ENCODE measurements around the gene CEP43.

CEP43 gene

DNA sequence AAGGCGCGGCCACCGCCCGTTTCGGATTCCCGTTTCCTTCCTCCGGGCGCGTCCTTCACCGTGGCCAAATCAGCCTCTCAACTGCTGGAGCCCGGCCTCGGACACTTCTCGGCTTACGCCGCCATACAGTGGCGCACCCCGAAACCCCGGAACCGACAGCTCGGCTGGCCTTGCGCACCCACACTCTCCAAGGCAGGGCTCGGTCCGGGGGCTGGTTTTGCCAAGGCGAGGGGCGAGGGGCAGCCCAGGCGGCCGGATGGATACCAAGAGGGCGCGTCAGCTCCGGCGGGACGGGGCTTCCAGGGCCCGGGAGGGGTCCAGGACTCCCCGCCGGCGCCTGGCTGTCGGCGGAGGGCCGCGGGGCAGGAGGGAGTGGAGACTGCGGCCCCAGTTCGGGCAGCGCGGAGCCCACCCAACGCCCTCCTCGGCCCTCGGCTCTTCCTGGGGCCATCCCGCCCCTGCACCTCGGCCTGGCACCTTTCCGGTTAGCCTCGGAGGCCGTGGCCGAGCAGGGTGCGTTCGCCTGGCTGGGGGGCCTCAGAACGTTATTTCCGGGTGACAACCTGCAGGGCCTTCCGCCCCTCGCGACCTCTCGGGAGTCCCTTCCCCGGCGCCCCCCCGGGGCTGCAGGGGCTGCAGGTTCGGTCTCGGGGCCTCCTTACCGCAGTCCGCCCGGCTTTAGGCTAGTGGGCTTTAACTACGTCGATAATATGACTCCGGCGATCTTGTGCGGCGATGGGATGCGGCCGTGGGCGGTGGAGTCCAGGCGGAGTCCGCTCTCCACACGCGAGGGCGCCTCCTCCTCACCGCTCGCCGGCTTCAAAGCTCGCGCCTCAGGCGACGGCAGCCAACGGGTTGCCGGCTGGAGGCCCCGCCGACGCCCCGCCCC lies 697 bp upstream of the CEP43 start:
- peak overlapping the region; percentile 83 for H3K4me3 ChIP-seq (ENCODE audit: low read length)
- no peak for DNase-seq (ENCODE audit: low read depth, low spot score)

DNA sequence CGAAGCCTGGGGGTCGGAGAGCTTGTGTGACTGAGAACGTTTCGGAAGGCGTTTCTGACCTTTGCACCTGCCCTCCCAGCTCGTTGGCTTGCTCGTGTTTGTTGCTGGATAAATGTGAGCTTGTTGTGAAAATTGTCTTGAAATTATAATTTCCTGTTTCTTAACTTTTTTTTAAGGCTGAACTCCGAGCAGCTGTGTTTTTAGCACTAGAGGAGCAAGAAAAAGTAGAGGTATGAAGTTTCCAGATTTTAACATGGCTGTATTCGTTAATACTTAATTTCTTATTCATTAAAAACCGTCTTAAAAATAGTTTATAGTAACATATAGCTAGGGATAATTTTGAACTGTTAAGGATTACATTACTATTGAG lies 672 bp downstream of the CEP43 start:
- DNase-seq (ENCODE audit: low read depth, low spot score), result no peak
- peak overlapping the region; percentile 85 for H3K4me3 ChIP-seq (ENCODE audit: low read length)

DNA sequence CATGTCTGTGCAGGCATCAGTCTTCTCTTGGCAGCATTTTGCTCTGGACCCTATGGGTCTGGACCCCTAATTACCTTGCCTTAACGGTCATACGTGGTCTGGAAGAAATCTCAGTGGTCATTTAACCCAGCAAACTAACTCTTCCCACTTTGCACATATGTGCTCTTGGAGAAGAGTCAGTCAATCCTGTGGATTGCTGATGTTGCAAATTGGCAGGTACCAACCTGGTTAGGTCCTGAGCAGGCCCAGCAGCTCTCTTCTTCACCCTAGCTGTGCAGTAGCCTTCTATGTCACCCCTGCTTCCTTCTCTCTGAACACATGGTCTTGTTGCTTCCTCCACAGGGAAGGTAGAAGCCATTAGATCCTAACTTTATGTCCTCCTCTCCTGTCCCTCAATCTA lies 1.6 kb downstream of the CEP43 start:
- no peak overlapping the region for H3K4me3 ChIP-seq (ENCODE audit: low read length)
- DNase-seq (ENCODE audit: low read depth, low spot score), result no peak

DNA sequence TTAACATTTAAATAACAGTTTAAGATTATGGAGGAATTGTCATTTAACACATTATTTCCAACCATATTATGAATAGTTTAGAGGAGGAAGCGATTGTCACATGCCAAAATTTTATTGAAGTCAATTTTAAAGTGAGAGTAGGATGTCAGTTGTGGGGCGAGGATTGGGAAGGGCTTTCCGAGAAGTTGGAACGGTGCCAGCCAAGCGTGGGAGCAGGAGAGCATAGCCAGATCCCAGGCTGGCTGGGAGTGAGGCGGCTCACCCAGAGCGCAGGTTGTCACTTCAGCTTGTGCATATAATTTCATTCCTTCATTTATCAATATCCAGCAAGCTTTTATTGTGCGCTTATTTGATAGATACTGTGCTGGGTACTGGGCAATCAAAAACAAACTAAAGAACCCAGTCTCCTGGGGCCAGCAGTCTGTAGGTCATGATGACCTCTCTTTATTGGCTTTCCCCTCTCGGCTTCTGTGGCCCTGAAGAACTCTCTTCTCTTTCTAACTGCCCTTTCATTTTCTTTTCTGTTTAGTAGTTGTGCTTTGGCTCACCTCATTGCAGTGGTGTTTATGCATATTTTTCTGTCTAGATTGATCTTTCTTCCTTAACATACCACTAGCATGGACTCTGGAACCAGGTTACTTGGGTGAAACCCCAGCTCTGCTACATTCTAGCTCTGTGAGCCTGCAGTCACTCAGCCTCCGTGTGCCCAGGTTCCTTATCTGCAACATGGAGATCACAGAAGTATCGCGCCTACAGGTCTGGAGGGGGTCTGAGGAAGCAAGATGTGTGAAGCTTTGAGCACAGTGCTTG lies 6.4 kb downstream of the CEP43 start:
- H3K4me3 ChIP-seq (ENCODE audit: low read length), result no peak overlapping the region
- DNase-seq (ENCODE audit: low read depth, low spot score), result no peak

DNA sequence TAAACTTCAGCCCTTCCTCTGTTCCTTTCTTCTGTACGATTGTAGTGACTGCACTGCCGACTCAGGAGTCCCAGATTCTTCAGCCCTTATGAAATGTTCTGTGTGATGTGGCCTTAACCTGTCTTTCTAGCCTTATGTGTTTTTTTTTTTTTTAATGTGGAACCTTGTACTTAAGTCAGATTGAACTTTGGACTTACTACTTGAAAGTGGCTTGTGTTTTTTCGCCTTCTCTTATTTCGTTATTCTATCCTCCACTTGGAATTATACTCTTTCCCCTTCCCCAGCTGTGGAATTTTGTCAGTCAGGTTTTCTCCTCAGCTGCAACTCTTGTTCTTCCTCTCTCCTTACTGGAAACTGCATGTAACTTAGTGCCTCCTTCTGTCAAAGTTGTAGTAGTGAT lies 8.8 kb downstream of the CEP43 start:
- no peak for DNase-seq (ENCODE audit: low read depth, low spot score)
- no peak overlapping the region for H3K4me3 ChIP-seq (ENCODE audit: low read length)

DNA sequence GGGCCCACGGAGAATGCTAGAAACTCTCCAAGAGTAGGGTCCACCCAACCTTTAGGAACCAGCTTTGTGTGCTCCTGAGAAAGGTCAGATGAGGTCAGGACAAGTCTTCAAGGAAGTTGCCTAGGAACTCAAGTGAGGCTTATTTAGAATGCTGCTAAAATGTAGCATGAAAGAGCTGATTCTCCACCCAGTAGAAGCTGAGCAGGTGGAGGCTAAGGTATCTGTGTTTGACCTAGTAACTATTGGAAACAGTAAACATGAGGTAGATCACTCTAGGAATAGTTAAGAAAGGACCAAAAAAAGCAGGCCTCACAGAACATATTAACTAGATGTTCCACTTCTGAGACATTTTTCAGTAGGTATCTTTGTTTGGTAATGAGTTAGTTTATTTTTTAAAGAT lies 13.9 kb downstream of the CEP43 start:
- DNase-seq (ENCODE audit: low read depth, low spot score), result no peak

DNA sequence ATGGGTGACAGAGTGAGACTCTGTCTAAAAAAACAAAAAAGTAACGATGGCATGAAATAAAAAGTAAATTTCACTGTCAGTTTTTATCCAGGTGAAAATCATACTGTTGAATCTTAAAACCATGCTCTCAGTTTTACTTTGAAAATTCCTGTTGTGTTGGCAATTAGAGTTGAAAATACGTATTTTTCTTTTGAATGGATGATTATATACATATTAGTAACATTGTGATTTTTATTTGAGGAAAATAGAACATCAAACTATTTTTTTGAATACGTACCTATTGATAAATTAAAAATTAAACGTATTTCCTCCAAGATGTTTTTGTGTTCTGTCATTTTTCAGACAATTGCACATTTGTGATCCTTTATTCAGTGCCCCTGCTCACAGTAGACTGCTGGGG lies 14.7 kb downstream of the CEP43 start:
- no peak for DNase-seq (ENCODE audit: low read depth, low spot score)
- H3K4me3 ChIP-seq (ENCODE audit: low read length), result no peak overlapping the region

More for the DNA sequence above, 13.9 kb downstream of the CEP43 start:
- H3K4me3 ChIP-seq (ENCODE audit: low read length), result no peak overlapping the region

DNA sequence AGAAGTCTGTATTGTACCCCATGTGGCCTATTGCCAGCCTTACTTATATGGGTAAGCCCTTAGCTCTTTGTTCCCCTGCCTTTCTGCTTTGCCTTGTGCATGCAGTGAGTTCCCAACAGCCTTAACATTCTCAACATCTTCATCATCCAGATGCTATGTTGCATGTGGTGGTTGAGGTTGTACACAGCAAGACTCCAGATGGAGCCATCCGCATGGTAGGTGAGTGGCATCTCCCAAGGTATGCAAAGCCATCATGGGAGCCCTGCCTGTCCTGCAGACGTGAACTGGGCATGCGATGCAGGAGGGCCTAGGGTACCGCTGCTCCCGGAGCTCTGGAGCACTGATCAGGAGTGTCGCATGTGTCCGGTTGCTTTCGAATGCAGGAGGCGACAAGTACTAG lies 16.1 kb downstream of the CEP43 start:
- H3K4me3 ChIP-seq (ENCODE audit: low read length), result no peak overlapping the region
- no peak for DNase-seq (ENCODE audit: low read depth, low spot score)

DNA sequence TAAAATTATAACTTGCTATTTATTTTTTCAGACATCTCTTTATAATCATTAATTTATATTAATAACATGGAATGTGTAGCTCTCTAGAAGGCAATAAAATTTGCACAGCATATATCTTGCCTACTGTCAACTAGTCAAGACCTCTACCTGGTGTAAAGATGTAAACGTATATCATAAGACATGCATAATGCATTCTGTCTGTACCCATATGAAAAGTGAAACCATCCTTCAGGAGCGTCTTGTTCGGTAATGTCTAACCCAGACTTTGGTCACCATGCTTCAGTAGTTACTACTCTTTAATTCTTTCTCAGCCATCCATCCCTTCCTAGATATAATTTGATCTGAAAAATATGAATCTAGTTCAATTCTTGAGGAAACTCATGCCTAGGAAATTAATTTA lies 21.0 kb downstream of the CEP43 start:
- no peak for DNase-seq (ENCODE audit: low read depth, low spot score)
- H3K4me3 ChIP-seq (ENCODE audit: low read length), result no peak overlapping the region

DNA sequence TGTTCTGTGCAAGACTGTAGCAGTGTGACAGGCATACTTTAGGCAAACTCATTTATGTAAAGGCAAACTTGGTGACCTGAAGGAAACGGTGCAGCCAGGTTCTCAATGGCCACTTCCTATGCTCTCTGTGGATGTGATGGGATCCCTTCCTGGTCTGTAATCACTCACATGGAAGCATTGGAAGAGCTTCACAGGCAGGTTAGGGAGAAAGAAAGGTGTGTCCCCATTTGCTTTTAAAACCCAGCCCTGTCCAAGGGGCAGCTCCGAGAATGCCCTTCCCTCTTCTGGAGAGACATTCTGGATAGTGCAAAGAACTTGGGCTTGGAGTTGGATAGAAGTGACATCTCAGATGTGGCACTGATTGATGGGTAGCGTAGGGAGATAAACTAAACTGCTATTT lies 28.1 kb downstream of the CEP43 start:
- H3K4me3 ChIP-seq (ENCODE audit: low read length), result no peak overlapping the region
- no peak for DNase-seq (ENCODE audit: low read depth, low spot score)

DNA sequence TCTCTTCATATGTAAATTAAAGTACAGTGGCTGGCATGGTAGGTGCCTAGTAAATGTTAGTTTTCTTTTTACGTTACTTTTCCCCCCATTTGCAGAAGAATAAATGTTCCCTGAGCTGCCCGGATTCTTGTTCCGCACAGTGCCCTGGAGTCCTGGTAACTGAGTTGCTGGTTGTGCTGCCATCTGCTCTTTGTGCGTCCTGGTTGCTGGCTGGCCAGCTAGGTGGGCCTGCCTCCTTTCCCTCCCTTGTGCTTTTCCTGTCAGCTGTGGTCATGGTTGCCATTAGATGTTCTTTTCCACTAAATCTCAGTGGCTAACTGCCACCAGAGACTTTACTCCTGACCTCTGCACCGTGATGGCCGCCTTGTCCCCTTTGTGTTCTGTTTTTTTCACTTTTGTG lies 28.6 kb downstream of the CEP43 start:
- DNase-seq (ENCODE audit: low read depth, low spot score), result no peak
- H3K4me3 ChIP-seq (ENCODE audit: low read length), result no peak overlapping the region

DNA sequence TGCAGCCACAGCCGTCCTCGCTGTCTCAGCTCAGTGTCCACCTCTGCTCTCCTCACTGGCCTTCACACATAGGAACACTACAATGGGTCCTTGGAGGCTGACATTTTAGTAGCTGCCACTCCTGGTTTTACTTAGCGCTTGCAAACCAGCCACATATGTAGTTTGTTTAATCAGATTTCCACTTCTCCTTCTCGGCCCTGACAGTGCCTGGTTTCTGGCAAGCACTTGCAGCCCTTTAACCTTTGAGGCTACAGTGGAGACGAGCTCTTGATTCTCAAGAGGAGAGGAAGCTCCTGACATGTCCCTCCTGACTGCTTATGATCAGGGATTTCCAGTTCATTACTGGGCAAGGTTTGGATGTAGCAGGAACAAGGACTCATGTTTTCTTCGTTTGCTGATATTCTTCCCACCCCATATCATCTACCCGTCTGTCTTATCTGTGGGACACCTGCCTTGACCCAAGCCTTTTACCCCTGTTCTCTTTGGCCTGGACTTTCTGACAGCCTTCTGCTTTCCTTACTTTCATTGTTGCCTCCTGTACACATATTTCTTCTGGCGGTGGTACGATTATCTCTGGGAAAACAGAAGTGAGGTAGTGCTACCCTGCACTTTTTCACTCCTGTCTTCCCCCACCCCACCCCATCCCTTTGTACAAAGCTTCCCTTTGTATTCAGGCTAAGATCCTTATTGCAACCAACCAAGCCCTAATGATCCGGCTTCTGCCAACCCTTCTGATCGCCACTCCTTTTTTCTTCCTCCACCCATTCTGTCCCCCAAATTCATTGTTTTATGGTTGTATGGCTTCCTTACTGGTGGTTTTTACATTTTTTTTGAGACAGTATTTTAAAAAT lies 31.2 kb downstream of the CEP43 start:
- no peak for DNase-seq (ENCODE audit: low read depth, low spot score)
- no peak overlapping the region for H3K4me3 ChIP-seq (ENCODE audit: low read length)

DNA sequence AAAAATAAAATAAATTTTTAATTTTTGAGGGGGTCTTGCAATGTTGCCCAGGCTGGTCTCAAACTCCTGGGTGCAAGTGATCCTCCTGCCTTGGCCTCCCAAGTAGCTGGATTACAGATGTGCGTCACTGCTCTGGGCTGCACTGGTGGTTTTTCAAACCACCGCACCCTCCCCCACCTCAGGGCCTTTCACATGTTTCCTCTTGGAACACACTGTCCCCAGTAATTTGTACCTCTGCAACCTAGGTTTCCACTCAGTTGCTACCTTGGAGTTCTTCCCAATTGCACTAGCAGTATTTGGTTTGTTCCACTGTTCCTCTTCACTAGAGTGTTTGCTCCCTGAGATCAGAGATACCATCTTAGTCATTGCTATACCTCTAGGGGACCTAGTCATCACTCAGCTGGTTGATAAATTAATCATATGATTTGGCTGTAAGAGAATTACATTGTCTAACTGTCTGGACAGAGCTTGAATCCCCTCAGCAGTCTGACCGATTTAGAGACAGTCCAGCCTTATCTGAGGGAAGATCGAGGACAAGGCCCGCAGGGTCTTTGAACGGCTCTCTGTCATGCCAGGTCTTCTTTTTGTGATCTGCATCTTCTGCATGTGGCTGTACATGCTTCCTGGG lies 32.0 kb downstream of the CEP43 start:
- no peak for DNase-seq (ENCODE audit: low read depth, low spot score)
- no peak overlapping the region for H3K4me3 ChIP-seq (ENCODE audit: low read length)

DNA sequence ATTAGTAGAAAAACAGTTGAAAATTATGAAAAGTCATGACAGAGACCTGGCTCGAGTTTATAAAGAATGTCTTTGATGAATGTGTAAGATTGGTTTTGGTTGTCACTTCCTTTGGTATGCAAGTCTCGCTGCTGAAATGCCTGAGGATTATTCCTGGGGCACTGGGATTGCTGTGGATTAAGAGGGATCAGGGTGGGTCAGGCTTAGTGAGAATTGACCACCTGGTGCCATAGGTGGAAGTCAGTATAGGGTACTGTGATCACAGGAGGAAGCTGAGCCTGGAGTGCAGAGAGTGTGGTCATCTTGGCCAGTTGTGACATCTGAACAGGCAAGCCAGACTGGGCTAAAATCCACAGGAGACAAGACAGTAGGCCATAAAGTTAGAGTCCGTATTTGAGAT lies 34.9 kb downstream of the CEP43 start:
- no peak for DNase-seq (ENCODE audit: low read depth, low spot score)
- no peak overlapping the region for H3K4me3 ChIP-seq (ENCODE audit: low read length)

DNA sequence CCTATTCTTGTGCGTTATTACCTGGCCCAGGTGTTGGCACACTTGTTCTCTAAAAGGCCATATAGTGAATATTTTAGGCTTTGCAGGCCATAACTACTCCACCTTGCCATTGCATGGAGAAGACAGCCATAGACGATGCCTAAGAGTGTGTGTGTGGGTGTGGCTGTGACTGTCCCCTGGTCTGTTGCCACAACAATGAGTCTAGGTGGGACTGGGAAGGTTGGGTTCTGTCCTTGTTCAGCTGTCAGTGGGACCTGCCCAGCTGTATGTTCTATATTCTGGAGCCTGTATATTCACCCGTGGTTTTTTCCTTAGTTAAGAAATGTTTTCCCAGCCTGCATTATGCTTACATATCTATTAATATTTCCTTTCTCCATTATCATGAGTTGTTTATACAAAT lies 38.6 kb downstream of the CEP43 start:
- H3K4me3 ChIP-seq (ENCODE audit: low read length), result no peak overlapping the region

DNA sequence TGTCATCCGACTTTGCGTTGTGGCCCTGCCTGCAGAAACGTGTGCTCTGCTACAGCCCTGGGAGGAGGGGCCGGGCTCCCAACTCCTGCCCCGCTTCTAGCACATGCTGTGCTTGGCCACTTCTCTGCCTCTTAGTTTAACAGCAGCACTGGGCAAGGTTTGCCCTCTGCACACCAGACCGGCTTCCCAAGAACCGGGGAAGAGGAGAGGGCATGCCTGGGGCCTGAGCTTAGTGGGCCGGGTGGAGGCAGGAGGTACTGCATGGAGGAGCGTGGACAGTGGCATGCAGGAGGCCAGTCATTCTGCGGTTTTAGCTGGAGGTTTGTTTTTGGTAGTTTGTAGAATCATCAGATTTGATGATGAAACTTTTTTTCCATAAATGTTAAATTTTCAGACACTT lies 45.5 kb downstream of the CEP43 start:
- no peak for DNase-seq (ENCODE audit: low read depth, low spot score)
- no peak overlapping the region for H3K4me3 ChIP-seq (ENCODE audit: low read length)

More for the DNA sequence above, 38.6 kb downstream of the CEP43 start:
- no peak for DNase-seq (ENCODE audit: low read depth, low spot score)

DNA sequence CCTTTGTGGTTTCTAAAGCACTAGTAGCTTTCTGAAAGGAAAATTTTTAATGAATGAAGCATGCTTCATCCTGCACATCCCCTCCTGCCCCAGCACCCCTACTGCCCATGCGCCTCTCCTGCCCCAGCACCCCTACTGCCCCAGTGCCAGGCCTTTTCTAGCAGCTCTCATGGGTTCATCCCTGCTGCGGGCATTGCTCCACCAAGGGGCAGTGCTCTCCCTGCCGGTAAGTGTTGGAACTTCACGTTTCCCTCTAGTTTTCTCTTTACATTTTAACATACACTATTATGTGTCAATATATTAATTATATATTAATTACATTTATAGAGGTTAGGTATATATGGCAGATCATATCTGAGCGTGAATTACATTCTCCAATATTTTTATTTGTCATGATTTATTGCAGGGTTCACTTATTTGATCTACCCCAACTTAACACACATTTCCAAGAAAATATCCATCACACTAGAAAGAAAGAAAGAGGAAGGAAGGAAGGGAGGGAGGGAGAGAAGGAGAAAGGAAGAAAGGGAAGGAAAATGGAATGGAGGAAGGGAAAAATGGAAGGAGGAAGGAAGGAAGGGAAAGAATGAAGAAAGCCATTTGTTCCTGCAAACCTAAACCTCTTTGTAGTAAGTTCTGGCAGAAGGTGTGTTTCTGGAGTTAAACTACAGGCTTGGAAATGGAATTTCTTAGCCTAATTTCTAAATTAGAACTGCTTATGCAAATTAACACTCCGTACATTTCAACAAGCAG lies 46.8 kb downstream of the CEP43 start:
- no peak overlapping the region for H3K4me3 ChIP-seq (ENCODE audit: low read length)
- DNase-seq (ENCODE audit: low read depth, low spot score), result no peak

DNA sequence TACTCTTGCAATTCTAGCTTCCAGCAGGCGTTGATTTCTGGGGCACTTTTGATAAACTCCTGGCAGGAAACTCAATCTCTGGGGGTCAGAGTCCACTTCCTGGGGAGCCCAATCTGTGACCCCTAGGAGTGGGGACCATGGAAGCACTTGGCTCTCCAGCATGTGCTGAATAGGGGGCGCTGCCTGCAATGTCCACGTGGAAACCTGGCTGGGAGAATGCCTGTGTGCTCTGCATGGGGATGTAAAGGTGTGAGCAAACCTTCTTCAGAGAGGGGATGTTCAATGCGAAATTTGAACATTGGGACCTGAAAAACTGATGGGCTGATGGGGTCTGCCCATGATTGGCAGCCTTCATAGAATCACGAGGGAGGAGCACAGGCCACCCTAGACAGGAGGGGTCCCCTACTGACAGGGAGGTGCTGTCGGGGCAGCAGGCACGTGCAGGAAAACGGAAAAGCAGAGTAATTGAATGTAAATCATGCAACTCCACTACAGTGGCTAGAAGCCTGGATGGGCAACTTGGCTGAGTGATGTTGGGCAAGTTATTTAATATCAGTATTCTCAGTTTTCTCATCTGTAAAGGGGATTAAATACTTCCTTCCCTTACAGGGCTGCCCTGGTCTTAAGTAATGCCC lies 47.8 kb downstream of the CEP43 start:
- DNase-seq (ENCODE audit: low read depth, low spot score), result no peak

More for the DNA sequence above, 47.8 kb downstream of the CEP43 start:
- no peak overlapping the region for H3K4me3 ChIP-seq (ENCODE audit: low read length)

All from Jurkat, Clone E6-1 (cell line).